Endometrial microvascular endothelial cells (primary cell): ENCODE data around the gene CRCP. TPM values are rescaled to one million over a fixed set of nuclear protein-coding genes. Genes with fewer than 3 reads are reported as not detected.
"Not testable (repeated sequence)": the region's sequence is repeated elsewhere in the genome, so short reads cannot be mapped to it uniquely, and the experiment has no call there.

ENCODE experiments used
- in situ Hi-C: cut with HindIII; loops from 2 replicates; pipeline ENCODE4 v1.10.0; 2017; ENCODE audit warnings: low sequenced_read_pairs, low pct_unique_long_range_greater_than_20kb; ENCODE audit errors: inconsistent ontology term
- total RNA-seq: library from RNA; depleted of rRNA; stranded (reverse); fragments of >200 nt; gene quantifications from one replicate; pipeline ENCODE4 v1.2.3, GENCODE V29; 2015; ENCODE audit errors: inconsistent ontology term

Gene CRCP
- total RNA-seq, 1 donor from 2014 or later = 27.9 TPM

DNA sequence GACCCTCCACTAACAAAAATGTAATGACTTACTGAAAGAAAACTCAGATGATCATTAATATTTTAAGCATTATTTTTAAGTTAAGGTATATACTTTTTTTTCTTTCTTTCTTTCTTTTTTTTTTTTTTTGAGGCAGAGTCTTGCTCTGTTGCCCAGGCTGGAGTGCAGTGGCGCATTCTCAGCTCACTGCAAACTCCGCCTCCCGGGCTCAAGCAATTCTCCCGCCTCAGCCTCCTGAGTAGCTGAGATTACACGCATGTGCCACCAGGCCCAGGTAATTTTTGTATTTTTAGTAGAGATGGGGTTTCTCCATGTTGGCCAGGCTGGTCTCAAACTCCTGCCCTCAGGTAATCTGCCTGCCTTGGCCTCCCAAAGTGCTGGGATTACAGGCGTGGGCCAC is 12.5 kb upstream of the CRCP start:
- in situ Hi-C loops = not testable (repeated sequence)

DNA sequence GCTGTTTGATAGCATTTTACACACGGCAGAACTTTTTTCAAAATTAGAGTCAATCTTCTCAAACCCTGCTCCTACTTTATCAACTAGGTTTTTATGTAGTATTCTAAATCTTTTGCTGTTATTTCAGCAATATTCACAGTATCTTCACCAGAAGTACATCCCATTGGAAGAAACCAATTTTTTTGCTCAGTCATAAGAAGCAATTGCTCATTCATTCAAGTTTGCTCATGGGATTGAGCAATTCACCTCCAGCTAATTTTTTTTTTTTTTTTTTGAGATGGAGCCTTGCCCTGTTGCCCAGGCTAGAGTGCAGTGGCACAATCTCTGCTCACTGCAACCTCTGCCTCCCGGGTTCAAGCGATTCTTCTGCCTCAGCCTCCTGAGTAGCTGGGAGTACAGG is 10.7 kb upstream of the CRCP start:
- in situ Hi-C loops = not testable (repeated sequence)

DNA sequence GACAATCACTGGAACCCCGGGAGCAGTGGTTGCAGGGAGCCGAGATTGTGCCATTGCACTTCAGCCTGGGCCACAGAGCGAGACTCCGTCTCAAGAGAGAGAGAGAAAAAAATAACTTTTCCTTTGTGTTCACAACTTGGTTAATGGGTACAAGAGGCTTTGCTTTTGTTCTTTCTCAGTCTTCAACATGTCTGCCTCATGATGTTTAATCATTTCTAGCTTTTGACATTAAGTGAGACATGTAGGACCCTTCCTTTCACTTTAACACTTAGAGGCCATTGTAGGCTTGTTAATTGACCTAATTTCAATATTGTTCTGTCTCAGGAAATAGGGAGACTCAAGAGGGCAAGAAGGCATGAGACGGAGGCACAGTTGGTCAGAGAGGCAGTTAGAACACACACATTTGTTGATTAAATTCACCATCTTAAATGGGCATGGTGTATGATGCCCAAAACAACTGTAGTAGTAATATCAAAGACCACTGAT is 9.3 kb upstream of the CRCP start:
- in situ Hi-C loops = no loop called here

GRCh38 chr7:66108410-66108809 is 6.2 kb upstream of the CRCP start:
- in situ Hi-C loops = not testable (repeated sequence)

DNA sequence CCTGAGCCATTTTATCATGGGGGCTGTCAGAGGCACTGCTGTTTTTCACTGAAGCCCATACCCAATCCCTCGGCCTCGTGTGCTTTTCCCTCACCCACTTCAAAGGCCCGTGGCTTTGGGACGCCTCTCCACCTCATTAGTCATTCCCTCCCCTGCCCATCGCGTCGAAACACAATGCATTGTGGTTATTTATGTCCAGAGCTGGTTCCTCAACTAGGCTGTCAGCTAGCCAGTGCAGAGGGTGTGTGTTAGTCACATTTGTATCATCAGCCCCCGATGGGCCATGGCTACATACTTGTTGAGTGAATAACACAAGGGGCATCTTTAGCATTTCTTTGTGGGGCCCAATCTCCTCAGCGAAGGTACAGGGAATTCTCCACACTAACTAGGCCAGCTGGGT is 3.8 kb upstream of the CRCP start:
- in situ Hi-C loops = no loop called here

- in situ Hi-C loops = not testable (repeated sequence)
These were observed 2.2 kb downstream of the CRCP start for GRCh38 chr7:66116680-66117420.

- in situ Hi-C loops = no loop called here
These were observed 4.0 kb downstream of the CRCP start for GRCh38 chr7:66118603-66119002.

- in situ Hi-C loops = no loop called here
These were observed 4.7 kb downstream of the CRCP start for GRCh38 chr7:66119245-66119850.

GRCh38 chr7:66123175-66123528 is 8.5 kb downstream of the CRCP start:
- in situ Hi-C loops = no loop called here

- in situ Hi-C loops = not testable (repeated sequence)
These were observed 9.9 kb downstream of the CRCP start for GRCh38 chr7:66124569-66124861.

- in situ Hi-C loops = no loop called here
These were observed 10.5 kb downstream of the CRCP start for GRCh38 chr7:66125052-66125694.

GRCh38 chr7:66125781-66126352 is 11.2 kb downstream of the CRCP start:
- in situ Hi-C loops = not testable (repeated sequence)

DNA sequence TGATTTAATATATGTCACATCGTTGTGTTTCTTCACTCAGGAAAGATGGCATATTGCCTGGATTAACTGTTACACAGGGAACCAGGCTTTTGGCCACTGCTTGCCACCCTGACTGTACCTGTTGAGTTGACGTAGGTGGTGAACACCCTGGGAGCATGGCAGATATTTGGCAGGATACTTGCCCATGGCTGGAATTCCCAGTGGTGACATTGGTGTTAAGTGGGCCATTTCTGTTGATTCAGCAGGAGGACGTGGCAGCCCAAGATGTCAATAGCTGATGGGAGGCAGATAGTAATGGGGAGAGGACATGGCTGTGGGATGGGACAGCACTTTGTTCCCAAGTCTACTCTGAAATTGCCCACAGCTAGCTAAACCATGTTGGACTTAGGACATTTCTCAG is 12.5 kb downstream of the CRCP start:
- in situ Hi-C loops = not testable (repeated sequence)

DNA sequence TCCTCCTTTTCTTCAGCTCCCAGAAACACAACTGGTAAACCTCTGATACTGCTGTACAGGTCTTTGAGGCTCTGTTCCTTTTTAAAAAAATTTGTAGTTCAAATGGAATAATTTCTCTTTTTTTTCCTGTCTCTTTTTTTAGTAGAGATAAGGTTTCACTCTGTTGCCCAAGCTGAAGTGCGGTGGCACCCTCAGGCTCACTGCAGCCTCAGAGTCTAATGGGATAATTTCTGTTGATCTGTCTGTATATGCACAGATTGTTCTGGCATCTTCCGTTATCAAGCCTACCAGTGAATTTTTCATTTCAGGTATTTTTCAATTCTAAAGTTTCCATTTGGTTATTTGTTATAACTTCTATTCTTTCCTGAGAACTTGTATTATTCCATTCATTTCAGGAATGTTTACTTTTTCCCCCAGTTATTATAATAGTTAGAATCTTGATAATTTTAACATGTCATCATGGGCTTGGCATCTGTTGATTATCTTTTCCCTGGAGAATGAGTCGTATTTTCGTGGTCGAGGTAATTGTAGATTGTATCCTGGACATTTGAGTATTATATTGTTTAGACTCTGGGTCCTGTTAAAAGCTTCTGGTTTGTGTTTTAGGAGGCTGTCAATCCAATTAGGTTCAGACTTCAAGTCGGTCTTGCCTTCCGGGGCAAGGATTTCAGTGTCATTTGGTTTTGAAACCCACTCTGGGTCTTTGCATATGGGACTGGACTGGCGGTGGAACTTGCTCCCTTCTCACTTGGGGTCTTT is 24.5 kb downstream of the CRCP start:
- in situ Hi-C loops = no loop called here

GRCh38 chr7:66140924-66141323 is 26.3 kb downstream of the CRCP start:
- in situ Hi-C loops = no loop called here

GRCh38 chr7:66142334-66142733 is 27.7 kb downstream of the CRCP start:
- in situ Hi-C loops = no loop called here

DNA sequence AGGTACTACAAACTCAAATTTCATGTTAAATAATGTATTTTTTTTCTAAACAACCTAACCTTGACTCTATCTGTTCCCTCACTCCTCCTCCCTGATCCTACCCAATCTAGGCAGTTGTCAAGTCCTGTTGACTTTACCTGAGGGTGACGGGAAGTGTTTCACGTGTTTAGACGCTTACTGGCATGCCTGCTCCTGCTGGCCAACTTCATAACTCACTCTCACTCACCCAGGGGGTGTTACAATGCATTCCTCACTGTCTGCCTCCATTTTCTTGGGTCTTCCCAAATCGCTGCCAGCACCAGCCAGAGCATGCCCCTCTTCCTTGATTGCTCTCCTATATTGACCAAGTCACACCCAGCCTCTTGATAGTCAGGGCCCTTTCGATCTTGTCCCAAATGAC is 28.3 kb downstream of the CRCP start:
- in situ Hi-C loops = no loop called here

DNA sequence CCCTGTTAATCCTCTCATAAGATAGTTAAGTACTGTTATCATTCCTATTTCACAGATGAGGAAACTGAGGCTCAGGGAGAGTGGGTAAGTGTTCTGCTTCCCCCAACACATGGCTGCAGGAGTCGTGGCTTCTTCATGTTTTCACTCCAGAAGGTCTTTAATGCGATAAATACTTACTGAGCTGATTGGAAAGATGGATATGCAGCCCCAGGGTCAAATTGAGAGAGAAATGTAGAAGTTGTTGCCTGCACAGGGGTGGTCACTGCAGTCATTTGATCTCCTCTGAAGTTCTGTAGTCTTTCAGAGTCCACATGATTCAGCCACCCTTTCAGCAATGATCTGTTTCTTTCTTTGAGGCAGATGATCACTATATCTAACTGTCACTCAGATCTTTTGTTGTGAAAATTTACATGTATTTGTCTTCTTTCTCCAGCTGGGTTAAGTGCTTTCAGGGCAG is 29.3 kb downstream of the CRCP start:
- in situ Hi-C loops = no loop called here

DNA sequence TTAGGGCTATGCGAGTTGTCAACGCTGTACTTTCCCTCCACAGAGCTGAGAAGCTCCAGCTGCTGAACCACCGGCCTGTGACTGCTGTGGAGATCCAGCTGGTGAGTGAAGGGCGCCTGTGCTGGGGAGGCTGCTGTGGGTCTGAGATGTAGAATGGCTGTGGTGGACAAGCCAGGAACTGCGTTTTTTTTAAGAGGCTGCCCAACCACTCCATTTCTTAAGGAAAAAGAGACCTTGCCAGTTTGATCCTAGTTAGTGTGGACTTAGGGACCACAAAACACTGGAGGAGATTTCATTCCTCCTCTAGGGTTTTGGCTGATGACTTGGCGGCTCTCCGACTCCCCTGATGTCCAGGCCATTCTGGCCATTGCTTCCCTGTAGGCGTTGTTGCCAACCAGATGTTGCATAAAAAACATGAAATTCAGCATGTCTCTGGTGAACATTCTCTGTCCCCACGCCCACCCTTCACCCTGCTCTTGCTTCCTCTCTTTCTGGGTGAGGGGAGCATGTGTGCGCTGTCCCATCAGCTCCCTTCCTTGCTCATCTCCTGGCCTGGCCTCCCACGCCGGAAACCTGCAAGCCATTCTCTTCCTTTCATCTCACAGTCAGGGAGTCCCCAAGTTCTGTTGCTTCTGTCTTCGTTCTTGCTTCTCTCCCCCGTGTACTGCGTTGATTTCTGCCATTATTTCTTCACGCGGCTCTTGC is 30.9 kb downstream of the CRCP start:
- in situ Hi-C loops = no loop called here
